Glomerular endothelial cell (primary cell): Measurements from ENCODE around the gene DPEP1. TPM values are rescaled to one million over a fixed set of nuclear protein-coding genes. Genes with fewer than 3 reads are reported as not detected.
"Not testable (repeated sequence)": the region's sequence is repeated elsewhere in the genome, so short reads cannot be mapped to it uniquely, and the experiment has no call there.

Experiments
- DNase-seq: peaks from one replicate; pipeline ENCODE4 v3.0.0-alpha.2; 2011; ENCODE audit warnings: low read depth, low spot score; ENCODE audit errors: extremely low read depth
- total RNA-seq: library from RNA; depleted of rRNA; stranded (reverse); fragments of >200 nt; gene quantifications from 2 replicates; pipeline ENCODE4 v1.2.3, GENCODE V29; 2015

Gene DPEP1
- total RNA-seq, 1 donor from 2014 or later = 1.8 TPM

- DNase-seq = no peak
Observed at GRCh38 chr16:89618109-89618998, 4.9 kb downstream of the DPEP1 start.

DNA sequence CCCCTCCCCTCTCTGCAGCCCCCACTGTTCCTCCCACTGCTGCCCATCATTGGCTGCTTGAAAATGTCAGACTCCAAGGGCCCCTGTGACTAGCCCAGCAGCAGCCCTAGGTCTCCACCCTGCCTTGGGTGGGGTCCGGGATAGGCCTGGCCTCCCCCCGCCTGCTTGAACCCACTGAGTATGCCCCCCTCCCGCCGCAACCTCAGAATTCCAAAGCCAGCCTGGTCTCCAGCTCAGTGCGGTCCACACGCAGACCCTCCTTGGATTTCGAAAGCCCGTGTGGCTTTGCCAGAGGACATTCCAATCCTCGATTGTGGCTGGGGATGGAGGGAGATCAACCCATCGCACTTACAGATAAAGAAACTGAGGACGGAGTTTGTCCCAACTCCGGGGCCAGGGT, 6.4 kb downstream of the DPEP1 start:
- no peak for DNase-seq

DNA sequence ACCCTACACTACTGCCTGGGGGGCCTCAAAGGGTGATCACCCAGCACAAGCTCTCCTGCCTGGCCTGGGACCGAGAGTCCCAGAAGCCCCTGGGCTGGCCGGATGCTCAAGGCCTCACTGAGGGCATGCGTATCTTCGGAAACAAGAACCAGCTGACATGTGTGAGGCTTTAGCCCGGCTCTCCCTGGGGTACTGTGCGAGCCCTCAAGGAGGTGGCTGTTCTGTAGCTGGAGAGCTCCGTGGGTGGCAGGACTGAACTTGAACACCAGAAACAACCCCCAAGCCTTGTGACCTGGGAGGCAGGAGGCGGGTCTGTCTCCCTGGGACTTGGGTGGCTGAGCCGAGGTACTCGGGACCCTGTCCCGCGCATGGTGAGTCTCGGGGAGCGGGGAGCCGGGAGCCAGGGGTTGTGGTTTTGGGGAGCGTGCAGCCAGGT, 7.0 kb downstream of the DPEP1 start:
- DNase-seq = no peak

- DNase-seq = no peak
Observed at GRCh38 chr16:89621136-89621697, 7.8 kb downstream of the DPEP1 start.

DNA sequence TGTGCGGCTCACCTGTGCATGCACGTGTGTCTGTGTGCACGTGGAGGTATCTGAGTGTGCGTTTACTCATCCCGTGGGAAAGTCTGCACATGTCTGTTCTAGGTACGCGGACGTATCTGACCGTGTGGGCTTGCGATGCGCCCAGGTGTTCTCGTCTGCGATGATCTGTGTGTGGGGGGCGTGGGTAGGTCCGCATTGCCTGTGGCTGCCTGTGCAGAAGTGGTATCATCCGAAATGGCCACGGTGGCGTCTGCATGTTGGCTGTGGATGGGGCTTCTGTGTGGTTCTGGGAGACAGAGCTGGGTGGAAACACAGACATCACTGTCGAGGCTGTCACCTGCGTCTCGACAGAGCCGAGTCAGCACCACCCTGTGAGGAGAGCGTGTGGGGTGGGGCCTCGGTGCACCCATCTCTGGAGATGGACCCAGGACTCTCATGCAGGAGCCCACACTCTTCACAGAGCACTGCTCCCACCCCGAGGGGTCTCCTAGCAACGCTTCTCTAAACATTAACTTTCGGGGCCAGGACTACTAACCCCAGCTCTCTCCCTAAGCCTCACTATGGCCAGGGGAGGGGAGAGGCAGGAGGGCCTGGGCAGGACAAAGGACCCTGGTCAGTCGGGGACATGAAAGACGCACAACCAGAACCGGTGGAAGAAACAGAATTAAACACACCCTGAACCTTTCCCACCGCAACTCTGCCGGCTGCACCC, 8.4 kb downstream of the DPEP1 start:
- DNase-seq = no peak

DNA sequence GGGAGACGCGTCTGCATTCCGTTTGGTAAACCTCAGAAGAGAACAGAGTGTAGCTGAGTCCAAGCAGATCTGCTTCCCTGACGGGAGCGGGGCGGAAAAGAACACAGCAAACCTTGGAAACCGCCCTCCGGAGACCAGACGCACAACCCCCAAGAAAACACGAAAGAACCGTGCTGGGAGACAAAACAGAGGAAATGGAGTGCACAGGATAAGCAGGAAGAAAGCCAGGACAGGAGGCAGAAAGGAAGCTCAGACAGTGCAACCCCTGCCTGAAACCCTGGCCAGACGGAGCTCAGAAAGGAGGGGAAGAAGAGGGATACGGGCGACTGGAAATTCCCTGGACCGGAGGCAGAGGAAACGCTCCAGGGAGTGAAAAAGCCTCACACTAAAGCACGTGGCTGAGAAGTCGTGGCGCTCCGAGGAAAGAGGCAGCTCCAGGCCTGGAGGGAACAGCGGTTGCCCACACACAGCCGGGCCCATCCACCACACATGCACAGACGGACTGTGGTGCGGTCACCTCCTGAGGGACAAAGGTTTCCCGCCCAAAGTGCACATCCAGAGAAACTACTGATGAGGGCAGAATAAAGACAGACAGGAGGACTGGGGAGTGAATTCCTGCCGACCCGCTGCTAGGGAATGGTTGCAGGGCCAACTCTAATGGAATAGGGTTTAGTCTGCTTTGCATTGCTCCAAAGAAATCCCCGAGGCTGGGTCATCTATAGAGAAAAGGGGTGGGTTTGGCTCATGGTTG, 10.2 kb downstream of the DPEP1 start:
- DNase-seq = no peak

- DNase-seq = no peak
Observed at GRCh38 chr16:89624777-89625761, 11.6 kb downstream of the DPEP1 start.

DNA sequence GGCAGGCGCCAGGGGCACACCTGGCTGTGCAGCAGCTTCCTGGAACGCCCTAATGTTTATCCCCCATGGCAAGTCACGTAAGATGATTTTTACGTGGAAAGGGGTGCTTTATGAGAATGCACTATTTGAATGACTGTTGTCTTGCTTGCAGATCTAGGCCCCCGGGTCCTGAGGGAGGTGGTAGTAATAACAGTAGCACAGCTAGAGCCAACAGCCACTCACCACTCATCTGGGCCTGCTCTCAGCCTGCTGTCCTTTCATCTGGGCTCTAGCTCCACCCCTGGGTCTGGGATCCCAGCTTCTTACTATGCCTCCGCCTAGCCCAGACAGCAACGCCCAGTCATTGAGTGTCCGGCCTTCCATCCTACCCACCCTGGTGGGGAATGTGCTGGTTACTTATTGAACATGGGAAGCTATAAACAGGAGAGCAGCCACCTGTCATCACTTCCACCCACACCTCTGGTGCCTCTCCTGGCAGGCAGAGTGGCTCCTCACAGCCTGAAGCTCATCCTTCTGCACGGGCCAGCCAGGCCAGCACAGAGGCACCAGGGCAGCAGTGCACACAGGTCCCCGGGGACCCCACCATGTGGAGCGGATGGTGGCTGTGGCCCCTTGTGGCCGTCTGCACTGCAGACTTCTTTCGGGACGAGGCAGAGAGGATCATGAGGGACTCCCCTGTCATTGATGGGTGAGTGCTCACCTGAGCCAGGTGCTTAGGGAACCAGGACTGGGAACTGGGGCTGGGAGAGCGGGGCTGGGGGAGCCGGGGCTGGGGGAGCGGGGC, 16.6 kb downstream of the DPEP1 start:
- DNase-seq = no peak

DNA sequence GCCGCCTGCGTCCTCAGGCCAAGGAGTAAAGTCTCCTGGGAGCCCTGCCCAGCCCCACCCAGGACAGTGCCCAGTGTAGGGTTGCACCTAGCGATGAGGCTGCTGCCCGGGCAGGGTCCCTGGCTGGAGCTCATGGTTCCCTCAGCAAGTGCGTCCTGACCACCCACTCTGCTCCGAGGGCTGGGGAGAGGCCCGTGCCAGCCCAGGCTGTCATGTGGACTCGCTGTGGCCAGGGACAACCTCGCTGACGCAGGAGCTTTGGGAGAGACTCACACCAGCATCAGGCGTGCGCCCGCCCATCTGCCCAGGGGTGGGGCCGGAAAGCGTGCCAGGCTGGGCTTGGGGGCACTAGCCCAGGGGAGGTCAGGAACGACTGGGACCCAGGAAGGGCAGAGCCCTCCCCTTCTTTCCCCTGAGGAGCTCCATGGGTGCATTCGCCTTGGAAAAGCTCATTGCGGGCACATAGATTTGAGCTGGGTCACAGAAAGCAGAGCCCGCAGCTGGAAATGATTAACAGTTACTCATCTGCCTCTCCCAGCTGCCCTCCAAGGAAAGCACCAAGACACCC, 19.7 kb downstream of the DPEP1 start:
- no peak for DNase-seq

DNA sequence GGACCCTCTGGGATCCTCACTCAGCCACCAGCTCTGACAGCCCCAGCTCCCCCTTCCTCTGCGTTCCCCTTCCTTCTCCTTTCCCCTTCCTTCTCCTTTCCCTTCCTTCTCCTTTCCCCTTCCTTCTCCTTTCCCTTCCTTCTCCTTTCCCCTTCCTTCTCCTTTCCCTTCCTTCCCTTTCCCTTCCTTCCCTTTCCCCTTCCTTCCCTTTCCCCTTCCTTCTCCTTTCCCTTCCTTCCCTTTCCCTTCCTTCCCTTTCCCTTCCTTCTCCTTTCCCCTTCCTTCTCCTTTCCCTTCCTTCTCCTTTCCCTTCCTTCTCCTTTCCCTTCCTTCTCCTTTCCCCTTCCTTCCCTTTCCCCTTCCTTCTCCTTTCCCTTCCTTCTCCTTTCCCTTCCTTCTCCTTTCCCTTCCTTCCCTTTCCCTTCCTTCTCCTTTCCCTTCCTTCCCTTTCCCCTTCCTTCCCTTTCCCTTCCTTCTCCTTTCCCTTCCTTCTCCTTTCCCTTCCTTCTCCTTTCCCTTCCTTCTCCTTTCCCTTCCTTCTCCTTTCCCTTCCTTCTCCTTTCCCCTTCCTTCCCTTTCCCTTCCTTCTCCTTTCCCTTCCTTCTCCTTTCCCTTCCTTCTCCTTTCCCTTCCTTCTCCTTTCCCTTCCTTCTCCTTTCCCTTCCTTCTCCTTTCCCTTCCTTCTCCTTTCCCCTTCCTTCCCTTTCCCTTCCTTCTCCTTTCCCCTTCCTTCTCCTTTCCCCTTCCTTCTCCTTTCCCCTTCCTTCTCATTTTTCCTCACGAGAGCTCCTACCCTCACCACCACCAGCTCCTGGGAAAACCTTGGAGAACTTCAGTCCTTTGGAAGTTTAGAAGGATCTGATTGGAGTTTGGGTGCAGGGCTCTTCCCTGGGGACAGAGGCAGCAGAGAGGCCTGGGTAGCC, 21.3 kb downstream of the DPEP1 start:
- DNase-seq = not testable (repeated sequence)

DNA sequence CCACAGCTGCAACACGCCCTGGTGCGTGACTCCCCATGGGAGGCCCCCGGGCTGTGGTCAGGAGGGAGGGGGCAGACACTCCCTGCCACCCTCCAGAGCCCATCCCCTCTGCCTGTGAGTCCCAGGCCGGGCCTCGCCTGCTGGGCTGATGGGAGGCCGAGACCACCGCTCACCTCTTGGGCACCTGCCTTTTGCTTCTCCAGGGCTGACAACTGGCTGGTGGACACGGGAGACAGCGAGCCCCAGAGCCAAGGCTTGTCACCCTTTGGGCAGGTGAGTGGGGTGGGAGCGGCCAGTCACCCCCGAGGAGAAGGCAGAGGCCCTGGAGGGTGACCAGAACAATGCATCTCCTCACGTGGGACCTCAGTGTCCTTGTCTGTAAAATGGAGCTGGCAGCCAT, 23.2 kb downstream of the DPEP1 start:
- no peak for DNase-seq

DNA sequence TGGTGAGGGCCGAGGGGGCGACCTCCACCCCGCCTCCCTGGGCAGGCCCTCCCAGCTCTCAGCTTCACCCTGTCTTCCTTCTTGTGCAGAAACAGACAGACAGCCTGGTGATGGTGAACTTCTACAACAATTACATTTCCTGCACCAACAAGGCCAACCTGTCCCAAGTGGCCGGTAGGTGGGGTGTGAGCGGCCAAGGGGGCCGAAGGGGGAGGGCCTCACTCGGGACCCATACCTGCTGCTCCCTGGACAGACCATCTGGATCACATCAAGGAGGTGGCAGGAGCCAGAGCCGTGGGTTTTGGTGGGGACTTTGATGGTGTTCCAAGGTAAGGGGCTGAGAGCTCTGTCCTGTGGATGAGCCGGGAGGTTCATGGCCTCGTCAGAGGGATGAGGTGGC, 23.9 kb downstream of the DPEP1 start:
- no peak for DNase-seq

- DNase-seq = no peak
Observed at GRCh38 chr16:89638455-89638854, 25.0 kb downstream of the DPEP1 start.

DNA sequence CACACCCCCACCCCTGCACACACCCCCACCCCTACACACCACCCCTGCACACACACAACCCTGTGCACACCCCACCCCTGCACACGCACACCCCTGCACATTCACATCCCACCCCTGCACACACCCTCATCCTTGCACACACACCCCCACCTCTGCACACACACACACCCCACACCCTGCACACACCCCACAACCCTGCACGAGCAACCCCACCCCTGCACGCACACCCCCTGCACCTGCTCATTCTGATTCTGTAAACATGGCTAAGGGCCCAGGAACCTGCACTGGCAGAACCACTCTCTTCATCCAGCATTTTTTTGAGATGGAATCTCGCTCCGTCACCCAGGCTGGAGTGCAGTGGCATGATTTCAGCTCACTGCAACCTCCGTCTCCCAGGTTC, 25.9 kb downstream of the DPEP1 start:
- no peak for DNase-seq

DNA sequence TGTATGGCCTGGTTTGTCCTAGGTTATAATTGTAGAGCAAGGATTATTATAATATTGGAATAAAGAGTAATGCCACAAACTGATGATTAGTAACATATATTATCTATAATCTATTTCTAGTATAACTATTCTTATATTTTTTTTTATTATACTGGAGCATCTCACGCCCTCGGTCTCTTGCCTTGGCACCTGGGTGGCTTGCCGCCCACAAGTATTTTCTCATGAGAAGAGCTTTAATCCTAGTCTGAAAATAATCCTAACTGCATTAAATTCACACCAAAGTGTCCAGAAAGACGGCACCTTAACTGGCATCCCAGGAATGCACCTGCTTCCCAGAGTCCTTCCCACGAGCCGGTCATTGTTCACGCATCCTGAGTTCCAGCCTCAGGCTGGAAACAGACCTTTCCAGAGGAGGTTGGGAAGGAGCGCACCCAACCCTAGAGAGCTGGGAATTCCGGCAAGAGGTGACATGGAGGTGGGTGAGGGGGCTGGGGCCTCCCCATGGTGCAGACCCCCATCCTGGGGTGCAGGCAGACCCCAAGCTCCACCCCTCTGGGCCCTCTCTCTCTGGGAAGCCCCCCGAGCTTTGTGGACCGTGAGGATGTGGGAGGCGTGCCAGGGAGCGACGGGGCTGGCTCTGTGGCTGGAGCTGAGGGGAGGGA, 28.1 kb downstream of the DPEP1 start:
- no peak for DNase-seq

GRCh38 chr16:89642574-89642973, 29.1 kb downstream of the DPEP1 start:
- no peak for DNase-seq

DNA sequence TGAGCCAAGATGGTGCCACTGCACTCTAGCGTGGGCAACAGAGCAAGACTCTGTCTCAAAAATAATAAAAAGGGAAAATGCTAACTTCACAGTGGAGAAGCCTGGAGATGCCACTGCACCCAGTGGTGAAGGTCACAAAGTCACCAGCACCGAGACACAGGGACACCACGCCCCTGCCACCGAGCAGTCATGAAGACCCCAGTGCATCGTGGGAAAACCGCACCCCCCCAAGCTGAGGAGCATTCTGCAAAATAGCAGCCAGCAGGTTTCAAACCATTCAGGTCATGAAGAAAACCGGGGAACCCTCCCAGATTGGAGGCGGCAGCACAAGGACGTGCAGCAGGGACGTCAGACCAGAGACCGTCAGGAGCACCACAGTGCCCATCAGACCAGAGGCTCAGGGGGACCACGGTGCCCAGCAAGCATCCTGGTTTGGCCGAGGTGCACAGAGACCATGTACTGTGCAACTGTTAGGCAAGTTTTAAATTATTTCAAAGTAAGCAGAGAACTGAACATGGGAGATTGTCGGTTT, 30.4 kb downstream of the DPEP1 start:
- DNase-seq = no peak
